RPMI8226 (cell line): ENCODE data around the gene RAB18.
A peak's percentile ranks its signal among the peaks of the same experiment; 100 is the strongest.
"Not testable (repeated sequence)": the region's sequence is repeated elsewhere in the genome, so short reads cannot be mapped to it uniquely, and the experiment has no call there.

ENCODE experiments used
- DNase-seq: peaks from one replicate; pipeline ENCODE4 v3.0.0-alpha.2; 2015

RAB18 gene

GRCh38 chr10:27550823-27551222 lies 46.7 kb downstream of the RAB18 start:
- DNase-seq: no peak

DNA sequence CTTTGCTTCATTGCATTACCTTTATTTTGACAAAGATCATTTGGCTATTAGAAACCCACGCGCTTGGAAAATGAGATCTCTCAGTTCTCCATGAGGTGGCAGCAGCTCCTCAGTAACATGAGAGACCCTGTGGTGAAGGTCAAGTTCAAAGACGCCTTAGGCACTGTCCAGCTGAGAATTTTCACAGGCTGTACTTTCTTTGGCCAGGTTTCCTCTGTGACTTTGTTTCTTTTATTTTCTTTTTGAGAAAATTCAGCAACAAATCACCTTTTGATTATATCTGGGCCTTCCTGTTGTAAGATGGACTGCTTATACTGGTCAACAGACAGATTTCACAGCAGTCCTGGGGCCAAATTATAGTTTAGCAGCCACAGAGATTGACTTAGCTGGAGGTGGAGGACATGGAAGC lies 54.5 kb downstream of the RAB18 start:
- DNase-seq: peak; percentile 70

- no peak for DNase-seq
Measured at GRCh38 chr10:27561334-27561733, 57.2 kb downstream of the RAB18 start.

GRCh38 chr10:27564398-27564797 lies 60.3 kb downstream of the RAB18 start:
- DNase-seq: no peak

DNA sequence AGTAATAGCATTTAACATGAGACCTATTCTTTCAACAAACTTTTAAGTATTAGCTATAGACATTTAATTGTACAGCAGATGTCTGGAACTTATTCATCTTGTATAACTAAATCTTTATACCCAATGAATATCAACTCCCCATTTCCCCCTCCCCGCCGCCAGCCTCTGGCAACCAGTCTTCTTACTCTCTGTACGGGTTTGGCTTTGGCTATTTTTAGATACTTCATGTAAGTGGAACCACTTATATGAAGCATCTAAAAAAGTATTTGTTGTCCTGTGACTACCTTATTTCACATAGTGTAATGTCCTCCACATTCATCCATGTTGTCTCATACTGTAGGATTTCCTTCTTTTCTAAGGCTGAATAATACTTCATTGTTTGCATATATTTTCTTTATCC lies 60.8 kb downstream of the RAB18 start:
- no peak for DNase-seq

- no peak for DNase-seq
Measured at GRCh38 chr10:27568196-27569175, 64.4 kb downstream of the RAB18 start.

- DNase-seq: no peak
Measured at GRCh38 chr10:27569946-27570345, 65.8 kb downstream of the RAB18 start.

GRCh38 chr10:27577038-27577437 lies 72.9 kb downstream of the RAB18 start:
- DNase-seq: not testable (repeated sequence)

DNA sequence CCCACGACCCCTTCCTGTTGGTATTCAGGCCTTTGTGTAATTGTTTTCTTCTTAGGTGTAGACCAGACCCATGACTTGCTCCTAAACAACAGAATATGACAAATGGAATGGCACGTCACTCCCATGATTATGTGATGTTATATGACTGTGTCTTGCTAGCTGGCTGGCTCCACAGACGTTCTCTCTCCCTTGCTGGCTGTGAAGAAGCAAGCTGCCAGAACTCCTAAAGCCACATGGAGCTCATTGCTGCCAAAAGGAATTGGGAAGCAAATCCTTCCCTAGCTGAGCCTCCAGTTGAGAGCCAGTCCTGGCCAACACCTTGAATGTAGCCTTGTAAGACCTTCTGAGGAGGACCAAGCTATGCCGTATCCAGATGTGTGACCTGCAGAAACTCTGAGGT lies 74.2 kb downstream of the RAB18 start:
- DNase-seq: no peak

DNA sequence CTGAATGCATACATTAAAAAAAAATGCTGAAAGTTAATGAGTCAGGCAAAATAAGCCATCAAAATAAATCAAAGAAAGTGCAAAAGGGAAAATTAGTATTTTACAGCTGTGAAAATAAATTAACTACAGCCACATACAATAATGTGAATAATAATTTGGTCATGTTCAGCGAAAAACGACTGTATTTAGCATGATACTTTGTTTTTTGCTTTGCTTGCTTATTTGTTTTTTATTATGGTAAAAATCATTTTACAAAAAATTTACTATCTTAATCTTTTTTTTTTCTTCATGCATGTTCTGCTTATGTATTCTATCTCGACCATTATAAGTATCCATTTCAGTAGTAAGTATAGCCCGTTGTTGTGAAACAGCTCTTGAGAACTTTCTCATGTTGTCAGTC lies 77.1 kb downstream of the RAB18 start:
- no peak for DNase-seq

GRCh38 chr10:27584302-27584701 lies 80.2 kb downstream of the RAB18 start:
- DNase-seq: no peak
